ENCODE results near the gene METTL26.
"Not testable (repeated sequence)": the region's sequence is repeated elsewhere in the genome, so short reads cannot be mapped to it uniquely, and the experiment has no call there.

METTL26 gene

GRCh38 chr16:625117-625976 is 10.8 kb downstream of the METTL26 start:
- DNase-seq (ENCODE audit: low read depth in 2 of 2): no peak

GRCh38 chr16:624526-625070 is 11.5 kb downstream of the METTL26 start:
- no peak for DNase-seq (ENCODE audit: low read depth in 2 of 2)

- no peak for DNase-seq (ENCODE audit: low read depth in 2 of 2)
Measured at GRCh38 chr16:622920-623280, 13.2 kb downstream of the METTL26 start.

GRCh38 chr16:621526-622105 is 14.5 kb downstream of the METTL26 start:
- no peak for DNase-seq (ENCODE audit: low read depth in 2 of 2)

GRCh38 chr16:620700-621525 is 15.2 kb downstream of the METTL26 start:
- DNase-seq (ENCODE audit: low read depth in 2 of 2): no peak

- DNase-seq (ENCODE audit: low read depth in 2 of 2): no peak
Measured at GRCh38 chr16:619476-620100, 16.5 kb downstream of the METTL26 start.

- no peak for DNase-seq (ENCODE audit: low read depth in 2 of 2)
Measured at GRCh38 chr16:617855-618254, 18.2 kb downstream of the METTL26 start.

- no peak for DNase-seq (ENCODE audit: low read depth in 2 of 2)
Measured at GRCh38 chr16:616733-617586, 19.1 kb downstream of the METTL26 start.

- no peak for DNase-seq (ENCODE audit: low read depth in 2 of 2)
Measured at GRCh38 chr16:615122-615521, 21.0 kb downstream of the METTL26 start.

GRCh38 chr16:610513-611381 is 25.4 kb downstream of the METTL26 start:
- no peak for DNase-seq (ENCODE audit: low read depth in 2 of 2)

- DNase-seq (ENCODE audit: low read depth in 2 of 2): no peak
Measured at GRCh38 chr16:609984-610383, 26.1 kb downstream of the METTL26 start.

- no peak for DNase-seq (ENCODE audit: low read depth in 2 of 2)
Measured at GRCh38 chr16:609316-609715, 26.8 kb downstream of the METTL26 start.

GRCh38 chr16:608019-608418 is 28.1 kb downstream of the METTL26 start:
- DNase-seq (ENCODE audit: low read depth in 2 of 2): no peak

- no peak for DNase-seq (ENCODE audit: low read depth in 2 of 2)
Measured at GRCh38 chr16:606656-607307, 29.3 kb downstream of the METTL26 start.

- no peak for DNase-seq (ENCODE audit: low read depth in 2 of 2)
Measured at GRCh38 chr16:603933-604332, 32.2 kb downstream of the METTL26 start.

- no peak for DNase-seq (ENCODE audit: low read depth in 2 of 2)
Measured at GRCh38 chr16:600781-601180, 35.3 kb downstream of the METTL26 start.

GRCh38 chr16:598823-599739 is 37.0 kb downstream of the METTL26 start:
- DNase-seq (ENCODE audit: low read depth in 2 of 2): no peak

- not testable (repeated sequence) for DNase-seq (ENCODE audit: low read depth in 2 of 2)
Measured at GRCh38 chr16:597655-598054, 38.5 kb downstream of the METTL26 start.

All from fibroblast of skin of left biceps (primary cell).